ENCODE measurements around the gene USP32.
A peak's percentile ranks its signal among the peaks of the same experiment; 100 is the strongest.
"Not testable (repeated sequence)": the region's sequence is repeated elsewhere in the genome, so short reads cannot be mapped to it uniquely, and the experiment has no call there.

The USP32 gene

GRCh38 chr17:60391471-60392041 lies 377 bp downstream of the USP32 start:
- no peak for DNase-seq (ENCODE audit: low read depth)
- H3K4me3 ChIP-seq (ENCODE audit: control insufficient read depth, low read depth, low read length), result peak overlapping the region; percentile 94
- TF ChIP-seq CTCF (IDR thresholded peaks at IDR 0.05; ENCODE audit: control insufficient read depth, insufficient read depth, low read depth, low read length, missing control alignments), result no peak

- no peak for TF ChIP-seq CTCF (IDR thresholded peaks at IDR 0.05; ENCODE audit: control insufficient read depth, insufficient read depth, low read depth, low read length, missing control alignments)
- no peak for DNase-seq (ENCODE audit: low read depth)
- H3K4me3 ChIP-seq (ENCODE audit: control insufficient read depth, low read depth, low read length), result peak overlapping the region; percentile 94
Measured at GRCh38 chr17:60390925-60391470, 935 bp downstream of the USP32 start.

DNA sequence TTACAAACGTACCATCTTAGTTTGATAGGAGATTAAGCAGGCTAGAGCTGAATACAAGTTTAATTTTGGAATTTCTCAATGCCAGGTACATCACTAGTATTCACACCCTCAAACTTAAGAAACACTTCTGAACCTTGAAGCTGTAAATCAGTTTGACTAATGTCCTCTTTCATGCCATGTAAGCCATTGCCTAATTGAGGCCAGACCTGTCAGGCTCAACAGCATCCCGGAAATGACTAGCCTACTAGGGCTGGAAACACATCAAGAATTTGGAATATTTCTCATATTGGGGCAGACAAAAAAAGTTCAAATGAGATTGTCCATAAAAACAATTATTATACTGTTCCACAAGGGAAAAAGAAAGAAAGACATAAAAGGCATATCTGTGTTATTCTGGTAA lies 1.7 kb downstream of the USP32 start:
- peak overlapping the region; percentile 94 for H3K4me3 ChIP-seq (ENCODE audit: control insufficient read depth, low read depth, low read length)
- peak; percentile 60 for DNase-seq (ENCODE audit: low read depth)
- TF ChIP-seq CTCF (IDR thresholded peaks at IDR 0.05; ENCODE audit: control insufficient read depth, insufficient read depth, low read depth, low read length, missing control alignments), result no peak

- no peak overlapping the region for H3K4me3 ChIP-seq (ENCODE audit: control insufficient read depth, low read depth, low read length)
- no peak for TF ChIP-seq CTCF (IDR thresholded peaks at IDR 0.05; ENCODE audit: control insufficient read depth, insufficient read depth, low read depth, low read length, missing control alignments)
- DNase-seq (ENCODE audit: low read depth), result no peak
Measured at GRCh38 chr17:60388742-60389141, 3.2 kb downstream of the USP32 start.

DNA sequence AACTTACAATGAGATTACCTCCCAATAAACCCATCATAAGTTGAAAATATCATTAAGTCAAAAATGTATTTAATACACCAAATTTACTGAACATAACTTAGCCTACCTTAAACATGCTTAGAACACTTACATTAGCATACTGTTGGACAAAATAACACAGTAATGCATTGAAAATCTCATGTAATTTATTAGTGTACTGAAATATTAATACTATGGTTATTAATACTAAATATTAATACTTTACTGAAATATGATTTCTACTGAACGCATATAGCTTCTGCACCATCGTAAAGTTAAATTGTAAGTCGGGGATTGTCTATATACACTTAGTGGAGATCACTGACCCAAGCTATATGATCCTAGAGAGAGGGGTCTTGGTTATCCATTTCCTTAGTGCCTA lies 4.3 kb downstream of the USP32 start:
- DNase-seq (ENCODE audit: low read depth), result no peak
- TF ChIP-seq CTCF (IDR thresholded peaks at IDR 0.05; ENCODE audit: control insufficient read depth, insufficient read depth, low read depth, low read length, missing control alignments), result no peak
- no peak overlapping the region for H3K4me3 ChIP-seq (ENCODE audit: control insufficient read depth, low read depth, low read length)

GRCh38 chr17:60386147-60387058 lies 5.5 kb downstream of the USP32 start:
- H3K4me3 ChIP-seq (ENCODE audit: control insufficient read depth, low read depth, low read length), result no peak overlapping the region
- no peak for DNase-seq (ENCODE audit: low read depth)

DNA sequence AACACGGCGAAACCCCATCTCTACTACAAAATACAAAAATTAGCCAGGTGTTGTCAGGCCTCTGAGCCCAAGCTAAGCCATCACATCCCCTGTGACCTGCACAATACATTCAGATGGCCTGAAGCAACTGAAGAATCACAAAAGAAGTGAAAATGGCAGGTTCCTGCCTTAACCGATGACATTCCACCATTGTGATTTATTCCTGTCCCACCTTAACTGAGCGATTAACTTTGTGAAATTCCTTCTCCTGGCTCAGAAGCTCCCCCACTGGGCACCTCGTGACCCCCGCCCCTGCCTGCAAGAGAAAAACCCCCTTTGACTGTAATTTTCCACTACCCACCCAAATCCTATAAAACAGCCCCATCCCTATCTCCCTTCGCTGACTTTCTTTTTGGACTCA lies 7.0 kb downstream of the USP32 start:
- not testable (repeated sequence) for H3K4me3 ChIP-seq (ENCODE audit: control insufficient read depth, low read depth, low read length); DNase-seq (ENCODE audit: low read depth)

More at GRCh38 chr17:60386147-60387058, 5.5 kb downstream of the USP32 start:
- TF ChIP-seq CTCF (IDR thresholded peaks at IDR 0.05; ENCODE audit: control insufficient read depth, insufficient read depth, low read depth, low read length, missing control alignments), result no peak

All from AG09309 (cell line).